Peyer's patch (tissue), 4 donors: ENCODE data around the gene DNAH14. TPM values are rescaled to one million over a fixed set of nuclear protein-coding genes. Genes with fewer than 3 reads are reported as not detected.
"Not testable (repeated sequence)": the region's sequence is repeated elsewhere in the genome, so short reads cannot be mapped to it uniquely, and the experiment has no call there.

Experiments used
- DNase-seq, 3 donors: peaks; one replicate each; pipeline ENCODE4 v3.0.0-alpha.2; 2017 to 2019
- H3K27ac ChIP-seq, 4 donors: fragments of 200-600 bp; sonication (generic); one replicate each; pipeline ENCODE4 v1.5.1; 2016 to 2019
- H3K27me3 ChIP-seq, 2 donors: fragments of 200-600 bp; sonication (generic); one replicate each; pipeline ENCODE4 v1.5.1; 2019
- H3K36me3 ChIP-seq, 3 donors: fragments of 200-600 bp; sonication (generic); one replicate each; pipeline ENCODE4 v1.5.1; 2016 to 2019
- H3K4me1 ChIP-seq, 4 donors: fragments of 200-600 bp; sonication (generic); one replicate each; pipeline ENCODE4 v1.5.1; 2016 to 2019
- H3K4me3 ChIP-seq, 4 donors: fragments of 200-600 bp; sonication (generic); 1 replicate in 3 of 4; 2 replicates in 1 of 4; pipeline ENCODE4 v1.5.1; 2016 to 2019; ENCODE audit warnings: mild to moderate bottlenecking in 1 of 4
- H3K9me3 ChIP-seq, 4 donors: fragments of 200-600 bp; sonication (generic); one replicate each; pipeline ENCODE4 v1.5.1; 2016 to 2019; ENCODE audit warnings: mild to moderate bottlenecking in 1 of 4
- CTCF ChIP-seq, 6 experiments: fragments of 450-650 bp in 4 of 6; fragments of 200-600 bp in 2 of 6; sonication (generic) in 1 of 6; IDR thresholded peaks; one replicate each; pipeline ENCODE4 v1.5.1; 2017 to 2019; ENCODE audit warnings: antibody characterized with exemption in 6 of 6, mild to moderate bottlenecking in 3 of 6, moderate library complexity in 1 of 6
- POLR2A ChIP-seq, 2 donors: fragments of 450-650 bp; IDR thresholded peaks; one replicate each; pipeline ENCODE4 v1.5.1; 2017; ENCODE audit warnings: antibody characterized with exemption in 2 of 2, mild to moderate bottlenecking in 2 of 2, moderate library complexity in 2 of 2
- total RNA-seq, 4 donors: library from RNA; depleted of rRNA; stranded (reverse); fragments of >200 nt; gene quantifications; one replicate each; pipeline ENCODE4 v1.1.0, GENCODE V29; 2016

The DNAH14 gene
- total RNA-seq, 4 donors from 2014 or later, result 6.5 to 11.0 (median 7.4) TPM

GRCh38 chr1:224923726-224924125, 5.7 kb upstream of the DNAH14 start:
- H3K27ac ChIP-seq, result no peak overlapping the region
- H3K27me3 ChIP-seq, result no peaks in the 10 kb centered on the region
- TF ChIP-seq POLR2A (IDR thresholded peaks at IDR 0.05) (no peak), CTCF (IDR thresholded peaks at IDR 0.05) (no peak)
- no peak overlapping the region for H3K4me3 ChIP-seq
- no peaks in the 10 kb centered on the region for H3K4me1 ChIP-seq
- H3K9me3 ChIP-seq, result no peaks in the 10 kb centered on the region
- no peaks in the 10 kb centered on the region for H3K36me3 ChIP-seq
- DNase-seq, result no peak

- DNase-seq, H3K9me3 ChIP-seq, H3K4me1 ChIP-seq, H3K27ac ChIP-seq, H3K27me3 ChIP-seq, H3K4me3 ChIP-seq, H3K36me3 ChIP-seq: not testable (repeated sequence)
Observed at GRCh38 chr1:224927631-224928030, 1.8 kb upstream of the DNAH14 start.

GRCh38 chr1:224928906-224929305, 569 bp upstream of the DNAH14 start:
- TF ChIP-seq CTCF (IDR thresholded peaks at IDR 0.05) (no peak), POLR2A (IDR thresholded peaks at IDR 0.05) (no peak)
- Histone ChIP-seq H3K4me1 (no peaks in the 10 kb centered on the region), H3K27me3 (no peaks in the 10 kb centered on the region), H3K4me3 (no peak overlapping the region), H3K9me3 (peaks cover 0 to 8% (median 0%) of the 10 kb centered on the region in 4 donors), H3K27ac (no peak overlapping the region), H3K36me3 (no peaks in the 10 kb centered on the region)
- no peak for DNase-seq

GRCh38 chr1:224931605-224932004, 2.1 kb downstream of the DNAH14 start:
- H3K27me3 ChIP-seq, result no peaks in the 10 kb centered on the region
- H3K4me1 ChIP-seq, result no peaks in the 10 kb centered on the region
- H3K4me3 ChIP-seq, result no peak overlapping the region

GRCh38 chr1:224932607-224933249, 3.3 kb downstream of the DNAH14 start:
- Histone ChIP-seq H3K27me3 (no peaks in the 10 kb centered on the region), H3K4me3 (no peak overlapping the region), H3K27ac (no peak overlapping the region), H3K36me3 (no peaks in the 10 kb centered on the region), H3K9me3 (peaks cover 0 to 12% (median 0%) of the 10 kb centered on the region in 4 donors), H3K4me1 (no peaks in the 10 kb centered on the region)
- TF ChIP-seq CTCF (IDR thresholded peaks at IDR 0.05) (no peak), POLR2A (IDR thresholded peaks at IDR 0.05) (no peak)
- DNase-seq, result no peak

More at GRCh38 chr1:224931605-224932004, 2.1 kb downstream of the DNAH14 start:
- no peak overlapping the region for H3K27ac ChIP-seq
- TF ChIP-seq POLR2A (IDR thresholded peaks at IDR 0.05) (no peak), CTCF (IDR thresholded peaks at IDR 0.05) (no peak)
- H3K36me3 ChIP-seq, result no peaks in the 10 kb centered on the region
- DNase-seq, result no peak
- H3K9me3 ChIP-seq, result peaks cover 0 to 12% (median 0%) of the 10 kb centered on the region in 4 donors

GRCh38 chr1:224933584-224933983, 4.1 kb downstream of the DNAH14 start:
- no peak overlapping the region for H3K27ac ChIP-seq
- no peak overlapping the region for H3K4me3 ChIP-seq
- DNase-seq, result no peak
- no peaks in the 10 kb centered on the region for H3K27me3 ChIP-seq
- H3K36me3 ChIP-seq, result no peaks in the 10 kb centered on the region
- H3K9me3 ChIP-seq, result peaks cover 0 to 12% (median 0%) of the 10 kb centered on the region in 4 donors
- no peaks in the 10 kb centered on the region for H3K4me1 ChIP-seq
- TF ChIP-seq POLR2A (IDR thresholded peaks at IDR 0.05), result no peak
- no peak for TF ChIP-seq CTCF (IDR thresholded peaks at IDR 0.05)
